ENCODE data around the gene SYP.

The SYP gene

DNA sequence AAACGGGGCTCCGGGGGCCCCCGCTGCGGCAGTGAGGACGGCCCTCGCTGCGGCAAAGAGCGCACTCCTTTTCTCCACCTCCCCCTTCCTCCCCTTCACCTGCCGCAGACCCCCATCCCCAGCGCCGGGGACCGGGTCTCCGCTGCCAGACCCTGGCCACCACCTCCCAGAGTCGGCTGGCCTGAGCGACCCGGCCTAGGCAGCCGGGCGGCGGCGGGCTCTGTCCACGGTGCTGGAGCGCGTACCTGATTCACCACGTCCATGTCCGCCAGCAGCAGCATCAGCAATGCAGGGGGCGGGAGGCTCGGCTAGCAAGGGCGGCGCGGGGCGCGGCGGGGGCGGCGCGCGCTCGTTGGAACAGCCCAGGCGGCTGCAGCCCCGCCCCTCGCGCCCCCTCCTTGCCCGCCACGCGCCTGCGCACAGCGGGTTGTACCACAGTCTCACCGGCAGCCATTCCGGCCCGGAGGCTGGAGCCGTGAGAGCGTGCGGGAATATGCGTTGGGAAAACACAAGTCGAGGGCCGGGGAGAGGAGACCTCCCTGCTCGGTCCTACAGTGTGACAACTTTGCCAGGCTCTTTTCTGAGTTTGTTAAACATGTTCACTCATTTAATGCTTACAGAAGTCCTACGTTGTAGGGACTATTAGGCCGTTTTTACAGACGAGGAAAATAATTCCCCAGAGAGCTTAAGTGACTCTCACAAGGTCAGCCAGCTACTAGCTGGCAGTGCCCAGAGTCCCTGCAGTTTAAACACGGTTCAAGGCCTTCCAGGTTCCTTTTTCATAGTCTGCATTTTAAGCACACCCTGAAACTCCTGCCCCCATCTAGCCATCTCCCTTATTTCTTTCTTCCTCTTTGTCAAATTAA, at the start of gene SYP:
Gene SYP (minus strand): TSS at position 288 of the 866 bp plus-strand sequence. CDS start 7 bp downstream, at position 281.
- no peak for DNase-seq

DNA sequence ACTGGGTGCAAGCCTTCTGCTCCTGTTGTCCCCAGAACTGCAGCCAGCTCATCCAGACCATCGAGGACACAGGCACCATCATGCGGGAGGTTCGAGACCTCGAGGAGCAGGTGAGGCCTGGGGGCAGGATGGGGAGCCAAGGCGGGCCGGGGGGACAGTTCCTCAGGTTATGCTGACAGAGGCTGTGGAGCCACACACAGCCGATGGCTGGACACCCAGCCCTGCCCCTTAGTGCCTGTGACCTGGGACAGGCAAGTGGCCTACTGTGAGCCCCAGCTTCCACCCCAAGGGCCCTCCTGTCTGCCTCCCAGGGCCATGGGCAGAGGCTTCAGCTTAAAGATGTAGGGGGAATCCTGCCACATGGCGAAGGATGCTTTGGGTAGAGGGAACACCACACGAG, 49.6 kb upstream of the SYP start:
- DNase-seq: no peak

DNA sequence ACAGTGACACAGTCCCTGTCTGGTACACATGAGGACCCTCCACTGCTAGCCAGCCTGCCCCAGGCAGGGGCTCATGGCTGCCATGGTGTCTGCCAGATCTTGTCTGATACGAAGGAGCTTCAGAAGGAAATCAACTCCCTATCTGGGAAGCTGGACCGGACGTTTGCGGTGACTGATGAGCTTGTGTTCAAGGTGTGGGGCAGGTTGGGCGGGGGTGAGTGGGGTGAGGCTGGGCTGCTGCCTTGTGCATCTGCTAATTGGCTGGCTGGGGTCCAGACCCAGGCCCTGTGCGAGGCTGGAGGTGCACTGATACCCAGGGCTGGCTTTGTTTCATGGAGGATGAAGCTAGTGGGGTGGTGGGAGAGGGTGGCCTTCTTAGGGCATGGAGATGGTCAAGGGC, 49.1 kb upstream of the SYP start:
- DNase-seq: no peak

GRCh38 chrX:49247916-49248811, 48.2 kb upstream of the SYP start:
- DNase-seq: no peak

DNA sequence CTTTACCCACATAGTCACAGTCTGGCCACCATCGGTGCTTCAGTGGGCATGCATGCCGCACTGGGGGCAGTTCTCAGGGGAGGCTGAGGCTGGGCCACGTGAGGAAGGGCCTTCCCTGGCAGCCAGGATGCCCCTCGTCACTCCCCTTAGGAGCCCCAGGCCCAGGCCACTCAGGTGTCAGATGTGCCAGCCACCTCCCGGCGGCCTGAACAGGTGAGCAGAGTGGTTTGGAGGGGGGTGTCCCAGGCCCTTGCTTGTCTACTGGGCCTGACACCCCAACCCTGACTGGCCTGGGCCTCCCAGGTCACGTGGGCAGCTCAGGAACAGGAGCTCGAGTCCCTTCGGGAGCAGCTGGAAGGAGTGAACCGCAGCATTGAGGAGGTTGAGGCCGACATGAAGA, 47.4 kb upstream of the SYP start:
- no peak for DNase-seq

DNA sequence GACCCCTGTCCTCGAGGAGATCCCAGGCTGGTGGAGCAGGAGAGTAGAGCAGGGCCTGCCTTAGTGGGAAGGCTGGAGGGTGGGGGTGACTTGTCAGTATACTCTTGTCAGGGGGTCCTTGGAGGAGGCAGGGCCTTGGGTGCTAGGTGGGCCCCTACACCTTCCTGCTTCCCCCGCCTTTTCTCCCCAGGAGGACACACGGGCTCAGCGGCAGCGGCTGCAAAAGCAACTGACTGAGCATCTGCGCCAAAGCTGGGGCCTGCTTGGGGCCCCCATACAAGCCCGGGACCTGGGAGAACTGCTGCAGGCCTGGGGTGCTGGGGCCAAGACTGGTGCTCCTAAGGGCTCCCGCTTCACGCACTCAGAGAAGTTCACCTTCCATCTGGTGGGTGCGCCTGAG, 46.5 kb upstream of the SYP start:
- DNase-seq: no peak

DNA sequence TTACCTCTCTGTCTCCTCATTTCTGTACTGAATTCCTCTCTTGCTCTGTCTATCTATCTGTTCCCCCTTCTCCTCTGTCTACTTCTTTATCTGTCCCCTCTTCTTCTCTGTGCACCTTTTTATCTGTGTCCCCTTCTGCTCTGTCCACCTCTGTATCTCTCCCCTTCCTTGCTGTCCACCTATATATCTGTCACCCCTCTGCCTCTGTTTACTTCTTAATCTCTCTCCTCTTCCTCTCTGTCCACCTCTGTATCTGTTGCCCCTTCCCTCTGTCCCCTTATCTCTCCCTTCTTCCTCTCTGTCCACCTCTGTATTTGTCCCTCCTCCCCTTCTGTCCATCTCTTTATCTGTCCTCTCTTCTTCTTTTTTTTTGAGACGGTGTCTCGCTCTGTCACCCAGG, 44.2 kb upstream of the SYP start:
- no peak for DNase-seq

DNA sequence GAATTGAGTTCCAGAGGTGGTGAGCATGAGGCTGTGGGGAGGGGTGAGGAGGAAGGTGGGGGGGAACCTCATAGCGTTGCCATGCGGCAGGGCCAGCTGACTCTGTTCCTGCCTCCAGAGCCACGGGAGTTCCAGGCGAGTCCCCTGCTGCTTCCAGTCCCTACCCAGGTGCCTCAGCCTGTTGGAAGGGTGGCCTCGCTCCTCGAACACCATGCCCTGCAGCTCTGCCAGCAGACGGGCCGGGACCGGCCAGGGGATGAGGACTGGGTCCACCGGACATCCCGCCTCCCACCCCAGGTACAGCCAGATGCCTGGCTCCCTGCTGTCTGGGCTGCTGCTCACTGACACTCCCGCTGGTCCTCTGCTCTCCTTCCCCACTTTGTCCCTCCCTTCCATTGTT, 43.2 kb upstream of the SYP start:
- DNase-seq: no peak

- no peak for DNase-seq
Observed at GRCh38 chrX:49242545-49243066, 42.6 kb upstream of the SYP start.

DNA sequence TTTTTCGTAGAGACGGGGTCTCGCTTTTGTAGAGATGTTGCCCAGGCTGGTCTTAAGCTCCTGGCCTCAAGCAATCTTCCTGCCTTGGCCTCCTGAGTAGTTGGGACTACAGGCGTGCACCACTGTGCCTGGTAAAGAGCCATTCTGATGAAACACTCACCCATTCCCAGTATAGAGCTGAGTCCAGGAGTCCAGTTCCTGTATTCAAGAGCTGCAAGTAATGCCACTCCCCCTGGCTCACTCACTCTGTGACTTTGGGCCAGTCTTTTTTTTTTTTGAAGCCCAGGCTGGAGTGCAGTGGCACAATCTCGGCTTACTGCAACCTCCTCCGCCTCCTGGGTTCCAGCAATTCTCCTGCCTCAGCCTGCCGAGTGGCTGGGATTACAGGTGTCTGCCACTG, 38.7 kb upstream of the SYP start:
- no peak for DNase-seq

DNA sequence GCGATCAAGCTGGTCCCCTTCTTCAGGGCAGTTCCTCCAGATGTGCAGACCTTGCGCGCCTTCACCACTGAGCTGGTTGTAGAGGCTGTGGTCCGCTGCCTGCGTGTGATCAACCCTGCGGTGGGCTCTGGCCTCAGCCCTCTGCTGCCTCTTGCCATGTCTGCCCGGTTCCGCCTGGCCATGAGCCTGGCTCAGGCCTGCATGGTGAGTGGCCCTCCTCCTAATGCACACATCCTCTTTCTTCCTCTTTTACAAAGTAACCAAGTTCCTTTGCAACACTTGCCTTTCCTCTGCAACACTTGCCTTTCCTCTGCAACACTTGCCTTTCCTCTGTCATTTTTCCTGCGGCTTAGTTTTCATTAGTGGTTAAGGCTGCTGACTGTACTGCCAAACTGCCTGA, 37.1 kb upstream of the SYP start:
- DNase-seq: no peak

DNA sequence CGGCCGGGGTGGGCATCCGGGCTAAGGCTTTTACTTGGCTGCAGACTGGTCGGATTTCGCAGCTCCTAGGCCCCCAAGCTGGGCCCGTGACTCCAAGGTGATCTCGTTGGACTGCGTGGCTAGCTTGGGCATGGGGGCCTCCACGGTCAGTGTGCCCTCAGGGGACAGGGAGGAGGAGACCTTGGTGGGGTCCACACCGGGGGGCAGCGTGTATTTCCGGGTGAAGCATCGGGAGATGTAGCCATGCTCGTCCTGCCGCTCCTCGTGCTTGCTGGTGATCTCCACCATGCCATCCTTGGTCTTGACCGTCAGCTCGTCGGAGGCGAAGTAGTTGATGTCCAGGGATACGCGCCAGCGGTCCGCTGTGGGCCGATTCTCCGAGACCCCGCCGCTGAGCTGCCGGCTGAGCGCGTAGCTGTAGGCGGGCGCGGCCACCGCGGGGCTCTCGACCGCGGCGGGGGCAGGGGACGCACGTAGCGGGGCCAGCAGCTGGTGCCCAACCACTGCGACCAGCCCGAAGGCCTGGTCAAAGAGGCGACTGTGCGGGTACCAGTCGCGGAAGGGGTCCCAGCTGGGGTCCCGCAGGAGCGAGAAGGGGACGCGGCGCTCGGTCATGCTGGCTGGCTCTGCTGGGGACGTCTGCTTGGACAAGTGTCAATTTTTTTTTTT, 34.0 kb upstream of the SYP start:
- DNase-seq: no peak

DNA sequence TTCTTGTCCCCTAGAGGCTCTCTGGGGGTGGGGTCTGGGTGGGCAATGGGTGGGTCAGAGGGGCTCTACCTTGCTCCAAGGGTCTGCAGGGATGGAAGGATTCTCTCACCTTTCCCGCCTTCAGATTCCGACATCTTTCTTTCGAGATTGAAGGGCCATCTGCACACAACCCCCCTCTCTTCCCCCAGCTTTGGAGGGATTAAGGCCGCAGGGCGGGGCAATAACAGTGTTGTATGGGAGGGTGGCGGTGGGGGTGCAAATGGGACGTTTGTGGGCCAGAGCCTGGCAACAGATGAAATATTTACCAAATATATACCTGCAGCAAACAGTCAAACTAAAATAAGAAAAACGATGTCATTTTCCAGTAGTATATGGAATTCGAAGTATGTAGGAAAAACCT, 33.2 kb upstream of the SYP start, which contains the start of gene CACNA1F:
Gene CACNA1F (minus strand): TSS at position 165 of the 400 bp plus-strand sequence. CDS start 31 bp downstream, at position 134.
- peak; percentile 47 for DNase-seq

DNA sequence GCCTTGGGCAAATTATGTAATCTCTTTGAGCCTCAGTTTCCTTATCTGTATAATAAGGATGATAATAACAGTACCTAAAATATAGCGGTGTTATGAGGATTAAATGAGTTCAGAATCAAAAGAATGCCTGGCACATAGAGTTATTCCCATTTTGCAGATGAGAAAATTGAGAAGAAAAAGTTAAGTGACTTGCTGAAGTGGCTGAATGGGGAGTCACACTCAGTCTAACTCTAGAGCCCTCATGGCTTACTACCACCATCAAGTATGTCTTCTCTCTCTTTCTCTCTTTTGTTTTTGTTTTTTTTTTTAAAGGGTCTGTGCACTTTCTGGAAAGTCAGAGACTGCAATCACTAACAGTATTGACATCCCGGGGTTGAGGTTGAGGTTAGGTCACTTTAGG, 32.5 kb upstream of the SYP start:
- no peak for DNase-seq

GRCh38 chrX:49231333-49232000, 31.5 kb upstream of the SYP start:
- DNase-seq: no peak

- DNase-seq: no peak
Observed at GRCh38 chrX:49230500-49231232, 30.7 kb upstream of the SYP start.

- no peak for DNase-seq
Observed at GRCh38 chrX:49228185-49228584, 28.2 kb upstream of the SYP start.

DNA sequence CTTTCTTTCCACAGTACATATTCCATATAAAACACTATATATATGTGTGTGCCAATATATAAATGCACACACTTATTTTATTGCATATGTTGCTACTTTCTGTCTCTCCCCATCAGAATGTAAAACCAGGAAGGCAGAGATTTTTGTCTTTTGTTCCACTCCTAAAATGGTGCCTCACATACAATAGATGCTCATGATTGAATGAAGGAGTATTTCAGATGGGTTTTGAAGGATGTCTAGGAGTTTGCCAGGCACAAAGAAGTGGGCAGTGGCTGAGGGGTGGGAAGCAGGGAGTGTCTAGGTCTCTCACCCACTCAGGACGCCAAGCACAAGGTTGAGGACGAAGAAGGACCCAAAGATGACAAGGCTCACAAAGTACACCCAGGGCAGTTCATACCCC, 27.7 kb upstream of the SYP start:
- no peak for DNase-seq

GRCh38 chrX:49226946-49227345, 27.0 kb upstream of the SYP start:
- DNase-seq: no peak

DNA sequence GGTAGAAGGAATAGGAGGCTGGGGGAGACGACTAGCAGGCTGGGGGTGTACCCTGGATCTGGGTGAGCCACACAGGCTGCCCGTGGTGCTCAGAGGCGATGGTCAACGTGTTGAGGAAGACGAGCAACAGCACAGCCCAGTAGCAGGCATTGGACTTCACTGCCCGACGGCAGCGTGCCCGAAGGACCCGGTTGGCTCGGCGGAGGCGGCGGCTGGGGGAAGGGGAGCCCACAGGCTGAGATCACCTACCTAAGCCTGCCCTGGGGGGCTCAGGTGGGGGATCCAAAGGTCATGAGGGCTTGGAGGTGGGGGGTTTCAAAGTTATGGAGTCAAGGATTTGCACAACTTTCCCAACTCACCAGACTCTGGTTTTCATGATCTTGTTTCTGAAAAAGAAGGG, 25.9 kb upstream of the SYP start:
- DNase-seq: no peak

DNA sequence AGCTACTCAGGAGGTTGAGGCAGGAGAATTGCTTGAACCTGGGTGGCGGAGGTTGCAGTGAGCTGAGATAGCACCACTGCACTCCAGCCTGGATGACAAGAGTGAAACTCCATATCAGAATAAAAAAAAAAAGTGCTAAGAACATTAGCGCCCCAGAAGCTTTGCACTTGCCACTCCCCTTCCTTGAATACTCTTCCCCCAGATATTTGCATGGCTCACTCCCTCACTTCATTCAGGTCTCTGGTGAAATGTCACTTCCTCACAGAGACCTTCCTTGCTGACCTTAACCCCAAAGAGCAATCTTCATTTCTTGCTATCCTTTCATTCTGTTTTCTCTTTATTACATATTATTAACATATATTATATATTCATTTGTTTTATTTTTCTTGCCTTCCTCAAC, 21.9 kb upstream of the SYP start:
- DNase-seq: no peak

GRCh38 chrX:49220100-49220499, 20.1 kb upstream of the SYP start:
- DNase-seq: no peak
